Endometrium (tissue), 2 donors: ENCODE results near the gene MYL11.

Experiments used
- FAIRE-seq: peaks from 2 replicates; lab custom pipeline; 2012; peaks lifted over from hg19 to GRCh38; lab: Jason Lieb, UNC
- donor health status: control.
- donor health status: control.

Gene MYL11

GRCh38 chr16:30421010-30421409 is 46.4 kb downstream of the MYL11 start:
- FAIRE-seq, result no peak
